Measurements from ENCODE around the gene OTUD3.
"Not testable (repeated sequence)": the region's sequence is repeated elsewhere in the genome, so short reads cannot be mapped to it uniquely, and the experiment has no call there.

Gene OTUD3

DNA sequence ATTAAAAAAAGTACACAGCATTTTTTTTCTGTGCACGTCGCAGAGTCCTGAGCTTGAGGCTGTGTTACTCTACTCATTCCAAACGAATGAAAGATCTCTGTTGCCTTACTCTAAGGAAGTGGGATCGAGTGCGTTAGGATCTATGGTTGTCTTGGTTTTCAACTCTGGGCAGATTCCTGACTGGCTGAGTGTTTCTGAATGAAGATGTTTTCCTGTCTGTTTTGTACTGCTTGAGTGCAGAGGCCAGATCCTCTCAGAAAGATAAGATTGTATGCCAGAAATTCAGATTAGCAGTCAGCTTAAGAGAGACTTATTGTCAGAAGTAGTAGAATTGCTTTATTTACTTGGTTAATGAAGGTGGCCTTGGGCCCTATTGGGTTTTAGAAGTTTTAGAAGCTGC, 27.2 kb downstream of the OTUD3 start:
- DNase-seq (ENCODE audit: insufficient read length, low spot score) (no peak), FAIRE-seq (no peak)

GRCh38 chr1:19909971-19910370, 27.8 kb downstream of the OTUD3 start:
- FAIRE-seq, result no peak
- no peak for DNase-seq (ENCODE audit: insufficient read length, low spot score)

- DNase-seq (ENCODE audit: insufficient read length, low spot score) (no peak), FAIRE-seq (no peak)
Observed at GRCh38 chr1:19910650-19911049, 28.5 kb downstream of the OTUD3 start.

- peak; percentile 97 for FAIRE-seq
- DNase-seq (ENCODE audit: insufficient read length, low spot score), result peak; percentile 90
Observed at GRCh38 chr1:19918057-19918456, 35.9 kb downstream of the OTUD3 start.

DNA sequence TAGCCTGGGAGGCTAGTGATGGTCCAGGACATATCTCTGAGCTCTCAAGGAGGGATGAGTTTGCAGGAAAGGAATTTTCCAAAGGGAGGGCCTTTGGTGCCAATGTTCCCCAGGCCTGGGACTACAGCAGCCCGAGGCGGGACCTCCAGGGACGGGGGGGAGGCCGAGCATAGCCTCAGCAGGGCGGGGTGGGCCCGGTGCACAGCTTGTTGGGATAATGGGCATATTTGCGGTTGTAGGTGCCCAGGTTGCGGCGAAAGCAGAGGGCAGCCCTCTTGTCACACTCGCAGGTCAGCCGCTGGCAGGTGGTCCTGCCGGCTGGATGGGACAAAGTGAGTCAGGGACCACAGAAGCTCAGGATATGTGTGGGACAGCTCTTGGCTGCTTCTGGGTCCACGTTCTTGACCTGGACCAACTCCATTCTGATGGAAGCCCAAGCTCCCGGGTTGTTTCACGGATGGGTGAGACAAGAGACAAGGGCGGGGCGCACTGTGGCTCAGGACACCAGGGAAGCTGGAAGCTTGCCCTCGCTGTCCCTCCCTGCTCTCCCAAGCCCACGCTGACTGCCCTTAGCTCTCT, 38.0 kb downstream of the OTUD3 start:
- no peak for FAIRE-seq

GRCh38 chr1:19921310-19921709, 39.1 kb downstream of the OTUD3 start:
- FAIRE-seq (no peak), DNase-seq (ENCODE audit: insufficient read length, low spot score) (no peak)

More for the DNA sequence above, 38.0 kb downstream of the OTUD3 start:
- DNase-seq (ENCODE audit: insufficient read length, low spot score), result no peak

GRCh38 chr1:19922015-19922688, 40.0 kb downstream of the OTUD3 start:
- FAIRE-seq, result no peak
- no peak for DNase-seq (ENCODE audit: insufficient read length, low spot score)

- DNase-seq (ENCODE audit: insufficient read length, low spot score) (no peak), FAIRE-seq (no peak)
Observed at GRCh38 chr1:19923137-19923952, 41.1 kb downstream of the OTUD3 start, which contains the start of gene PLA2G2E. PLA2G2E (minus strand) TSS chr1:19923617; CDS start chr1:19923559, 58 bp downstream.

DNA sequence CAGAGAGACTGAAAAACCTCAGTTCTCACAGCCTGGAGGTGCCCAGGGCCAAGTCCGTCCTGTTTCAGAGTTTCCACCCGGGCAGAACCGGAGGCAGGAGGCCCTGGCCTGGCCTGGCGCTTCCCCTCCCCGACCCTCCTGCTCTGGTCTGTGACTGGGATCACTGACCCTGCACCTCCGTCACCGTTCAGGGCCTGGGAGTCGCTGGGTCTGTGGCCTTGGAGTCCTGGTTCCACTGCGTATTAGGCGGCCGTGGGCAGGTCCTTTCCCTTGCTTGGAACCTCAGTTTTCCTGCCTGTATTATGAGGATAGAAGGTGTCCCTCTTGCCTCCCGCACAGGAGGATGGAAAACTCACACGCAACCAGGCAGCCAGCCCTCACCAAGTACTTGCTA, 41.8 kb downstream of the OTUD3 start:
- no peak for DNase-seq (ENCODE audit: insufficient read length, low spot score)
- no peak for FAIRE-seq

DNA sequence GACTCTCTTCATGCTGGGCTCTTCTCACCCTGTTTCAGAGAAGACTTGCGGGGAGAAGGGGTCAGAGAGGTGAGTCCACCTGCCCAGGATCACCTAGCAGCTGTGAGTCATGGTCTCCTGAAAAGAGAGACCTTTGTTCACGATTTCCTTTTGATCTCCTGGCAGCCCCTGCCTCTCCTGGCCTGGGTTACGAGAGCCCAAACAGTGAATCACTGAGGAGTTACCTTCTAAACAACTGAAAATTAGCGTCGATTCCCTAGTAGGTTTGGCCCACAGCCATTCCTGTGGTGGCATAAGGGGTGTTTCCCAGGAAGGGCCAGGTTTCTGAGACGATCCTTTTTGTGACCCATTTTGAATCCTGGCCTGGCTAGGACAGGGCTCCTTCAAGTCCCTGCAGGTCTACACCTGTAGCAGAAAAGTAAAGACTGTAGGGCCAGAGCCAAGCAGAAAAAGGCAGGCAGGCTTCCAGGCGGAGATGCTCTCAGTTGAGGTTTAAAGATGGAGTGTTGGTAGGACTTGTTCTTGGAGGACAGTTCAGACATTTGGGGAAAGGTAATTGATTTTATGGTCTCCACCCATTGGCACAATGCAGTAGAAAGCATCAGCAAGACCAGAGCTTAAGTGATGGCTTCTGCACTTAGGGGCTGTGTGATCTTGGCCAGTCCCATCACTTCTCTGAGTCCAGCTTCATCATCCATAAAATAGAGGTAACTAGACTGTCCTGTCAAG, 43.3 kb downstream of the OTUD3 start:
- no peak for DNase-seq (ENCODE audit: insufficient read length, low spot score)
- FAIRE-seq, result no peak

DNA sequence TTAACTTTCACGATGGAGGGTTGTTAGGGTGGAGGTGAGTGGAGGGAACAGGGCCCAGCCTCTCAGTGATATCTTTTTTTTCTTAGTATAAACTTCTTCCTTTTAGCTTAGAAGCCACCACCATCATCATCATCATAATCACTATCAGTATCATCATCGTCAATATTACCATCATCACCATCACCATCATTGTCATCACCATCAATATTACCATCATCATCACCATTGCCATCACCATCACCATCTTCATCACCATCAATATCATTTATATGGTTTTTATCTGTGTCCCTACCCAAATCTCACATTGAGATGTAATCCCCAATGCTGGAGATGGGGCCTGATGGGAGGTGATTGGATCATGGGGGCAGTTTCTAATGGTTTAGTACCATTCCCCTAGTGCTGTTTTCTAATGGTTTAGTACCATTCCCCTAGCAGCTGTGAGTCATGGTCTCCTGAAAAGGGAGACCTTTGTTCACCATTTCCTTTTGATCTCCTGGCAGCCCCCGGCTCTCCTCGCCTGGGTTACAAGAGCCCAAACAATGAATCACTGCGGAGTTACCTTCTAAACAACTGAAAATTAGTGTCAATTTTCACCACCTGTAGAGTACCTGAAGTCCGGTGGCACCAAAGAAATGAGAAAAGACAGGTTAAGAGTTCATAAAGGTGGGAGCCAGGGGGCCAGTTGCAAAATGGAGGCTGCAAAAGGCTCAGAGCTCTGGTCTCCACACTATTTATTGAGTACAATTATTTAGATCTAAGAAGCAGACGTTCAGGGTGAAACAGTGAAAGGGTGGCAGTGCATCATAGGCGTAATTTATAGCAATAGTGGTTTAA, 44.3 kb downstream of the OTUD3 start:
- no peak for FAIRE-seq
- no peak for DNase-seq (ENCODE audit: insufficient read length, low spot score)

DNA sequence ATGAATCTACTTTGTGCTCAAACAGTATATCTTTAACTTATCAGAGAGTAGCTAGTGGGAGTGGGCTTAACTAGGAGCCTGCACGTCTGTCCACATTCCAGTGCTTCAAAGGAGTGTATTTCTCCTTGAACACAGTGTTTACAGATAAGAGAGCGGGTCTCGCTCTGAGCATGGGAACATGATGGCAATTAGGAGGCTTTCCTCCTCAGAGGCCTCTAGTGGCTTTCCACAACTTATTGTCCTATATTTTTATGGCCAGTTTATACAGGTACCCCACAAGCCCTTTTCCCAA, 44.9 kb downstream of the OTUD3 start:
- DNase-seq (ENCODE audit: insufficient read length, low spot score); FAIRE-seq: not testable (repeated sequence)

- DNase-seq (ENCODE audit: insufficient read length, low spot score) (no peak), FAIRE-seq (no peak)
Observed at GRCh38 chr1:19932866-19933265, 50.7 kb downstream of the OTUD3 start.

- FAIRE-seq, result no peak
- DNase-seq (ENCODE audit: insufficient read length, low spot score), result no peak
Observed at GRCh38 chr1:19934336-19934735, 52.1 kb downstream of the OTUD3 start.

- no peak for FAIRE-seq
- DNase-seq (ENCODE audit: insufficient read length, low spot score), result no peak
Observed at GRCh38 chr1:19936061-19936750, 54.0 kb downstream of the OTUD3 start.

DNA sequence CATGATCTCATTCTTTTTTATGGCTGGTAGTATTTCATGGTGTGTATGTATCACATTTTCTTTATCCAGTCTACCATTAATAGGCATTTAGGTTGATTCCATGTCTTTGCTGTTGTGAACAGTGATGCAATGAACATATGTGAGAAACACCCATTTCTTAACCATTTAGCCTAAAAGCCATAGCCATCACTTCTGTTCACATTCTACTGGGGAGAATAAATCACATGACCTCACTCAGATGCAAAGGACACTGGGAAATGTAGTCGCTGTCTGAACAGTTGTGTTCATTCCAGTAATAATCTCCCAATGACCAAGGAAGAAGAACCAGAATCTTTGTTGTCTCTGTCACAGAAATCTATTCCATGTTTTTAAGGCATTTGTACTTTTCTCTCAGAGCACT, 56.3 kb downstream of the OTUD3 start:
- FAIRE-seq, result no peak

GRCh38 chr1:19940486-19941205, 58.5 kb downstream of the OTUD3 start:
- FAIRE-seq (no peak), DNase-seq (ENCODE audit: insufficient read length, low spot score) (no peak)

More for the DNA sequence above, 56.3 kb downstream of the OTUD3 start:
- DNase-seq (ENCODE audit: insufficient read length, low spot score), result no peak

DNA sequence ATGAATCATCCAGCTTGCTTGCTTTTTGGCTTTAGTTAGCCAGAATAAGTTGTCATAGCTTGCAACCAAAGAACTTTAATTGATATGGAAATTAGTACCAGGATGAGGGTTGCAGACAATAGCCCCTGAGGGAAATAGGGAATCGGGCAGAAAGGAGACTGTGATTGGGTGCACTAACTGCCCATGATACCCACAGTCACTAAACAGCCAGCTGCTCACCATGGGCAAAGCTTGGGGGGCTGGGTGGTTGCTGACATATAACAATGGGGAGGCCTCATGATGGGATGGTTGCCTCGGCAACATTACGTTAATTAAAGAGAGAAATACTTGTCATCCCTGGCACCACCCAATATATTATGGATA, 59.0 kb downstream of the OTUD3 start:
- FAIRE-seq (no peak), DNase-seq (ENCODE audit: insufficient read length, low spot score) (no peak)

DNA sequence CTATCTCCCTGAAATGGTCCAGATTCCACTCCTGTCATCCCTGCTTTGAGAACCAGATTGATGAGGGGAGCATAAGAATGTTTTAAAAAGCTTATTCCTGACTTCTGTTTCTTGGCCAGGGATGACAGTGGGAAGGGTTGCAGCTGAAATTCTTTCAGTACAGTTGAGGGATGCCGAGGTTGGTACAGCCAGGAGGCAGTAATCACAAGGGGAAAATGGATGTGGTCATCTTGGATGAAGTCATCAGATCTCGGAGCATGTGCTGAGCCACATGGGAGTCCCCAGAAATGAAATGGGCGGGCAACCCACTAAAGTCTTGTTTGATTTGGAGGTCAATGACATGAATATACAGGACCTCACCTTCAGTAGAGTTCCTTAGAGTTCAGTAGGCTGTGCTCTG, 59.9 kb downstream of the OTUD3 start:
- FAIRE-seq, result no peak
- DNase-seq (ENCODE audit: insufficient read length, low spot score), result no peak

Measured in GM19239 (cell line).